ENCODE measurements around the gene SQSTM1.

SQSTM1 gene

GRCh38 chr5:179874536-179875292 lies 54.0 kb downstream of the SQSTM1 start:
- no peak for DNase-seq

- DNase-seq: no peak
These were observed 55.3 kb downstream of the SQSTM1 start for GRCh38 chr5:179875741-179876609.

GRCh38 chr5:179876610-179876952 lies 55.9 kb downstream of the SQSTM1 start:
- no peak for DNase-seq

DNA sequence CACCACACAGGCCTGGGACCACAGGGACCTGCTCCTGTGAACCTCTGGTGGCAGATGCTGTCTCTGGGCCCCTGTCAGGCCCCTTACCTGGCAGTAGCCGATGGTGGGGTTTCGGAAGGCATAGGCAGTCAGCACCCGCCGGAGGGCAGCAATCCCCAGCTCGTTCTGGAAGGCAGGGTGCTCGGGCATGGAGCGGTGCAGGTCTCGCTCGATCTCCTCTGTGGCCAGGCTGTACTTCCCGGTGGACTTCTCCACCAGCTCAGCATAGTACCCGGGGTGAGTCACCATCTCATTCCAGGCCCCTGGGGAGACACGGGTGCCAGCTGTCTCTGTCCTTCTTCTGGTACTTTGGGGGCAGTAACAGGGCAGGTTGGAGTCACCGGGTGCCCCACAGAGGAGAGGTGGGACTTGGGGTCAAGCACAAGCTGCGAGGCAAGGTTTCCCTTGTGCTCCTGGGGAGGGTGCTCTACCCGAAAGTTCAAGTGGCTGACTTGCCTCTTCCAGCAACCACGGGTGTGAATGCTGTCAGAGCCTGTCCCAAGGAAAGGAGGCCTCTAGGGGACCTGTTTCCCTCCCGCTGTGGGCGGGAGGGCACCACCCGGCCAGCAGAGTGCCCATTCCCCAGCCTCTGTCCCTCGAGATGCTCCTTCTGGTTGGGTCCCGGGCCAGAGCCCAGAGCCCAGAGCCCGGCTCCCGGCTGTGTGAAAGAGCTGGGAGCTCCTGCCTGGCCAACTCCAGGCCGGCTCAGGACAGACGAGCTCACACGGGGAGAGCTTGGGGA lies 57.7 kb downstream of the SQSTM1 start:
- DNase-seq: no peak

- no peak for DNase-seq
These were observed 58.4 kb downstream of the SQSTM1 start for GRCh38 chr5:179879003-179879689.

DNA sequence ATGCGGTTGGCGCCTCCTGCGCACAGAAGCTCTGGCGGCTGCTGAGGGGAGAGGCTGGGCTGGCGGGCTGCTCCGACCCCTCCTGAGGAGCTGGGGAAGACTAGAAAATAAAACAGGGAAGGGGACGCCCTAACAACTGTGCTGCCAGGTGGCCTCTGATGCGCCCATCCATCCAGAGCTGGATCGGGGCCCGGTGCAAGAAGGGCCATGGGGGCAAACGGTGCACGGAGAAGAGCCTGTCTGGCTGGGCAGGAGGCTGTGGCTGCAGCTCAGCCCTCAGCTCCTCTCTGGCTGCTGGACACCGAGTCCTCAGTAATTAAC lies 58.9 kb downstream of the SQSTM1 start:
- DNase-seq: no peak

GRCh38 chr5:179880066-179880650 lies 59.5 kb downstream of the SQSTM1 start:
- no peak for DNase-seq

- no peak for DNase-seq
These were observed 60.3 kb downstream of the SQSTM1 start for GRCh38 chr5:179880848-179881590.

DNA sequence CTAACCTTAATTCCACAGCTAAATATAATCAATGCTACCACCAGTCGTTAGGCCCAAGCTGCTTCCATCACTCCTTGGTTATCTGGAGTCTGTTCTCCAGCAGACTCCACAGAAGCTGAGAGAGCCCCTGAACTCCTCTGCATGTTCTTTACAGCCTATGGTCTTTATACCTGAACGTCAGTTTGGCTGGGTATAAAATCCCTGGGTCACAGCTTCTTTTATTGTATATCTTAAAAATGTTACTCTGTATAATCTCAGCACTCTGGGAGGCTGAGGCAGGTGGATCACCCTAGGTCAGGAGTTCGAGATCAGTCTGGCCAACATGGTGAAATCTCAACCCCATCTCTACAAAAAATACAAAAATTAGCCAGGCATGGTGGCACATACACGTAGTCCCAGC lies 61.6 kb downstream of the SQSTM1 start:
- DNase-seq: no peak

GRCh38 chr5:179883163-179883562 lies 62.5 kb downstream of the SQSTM1 start:
- no peak for DNase-seq

DNA sequence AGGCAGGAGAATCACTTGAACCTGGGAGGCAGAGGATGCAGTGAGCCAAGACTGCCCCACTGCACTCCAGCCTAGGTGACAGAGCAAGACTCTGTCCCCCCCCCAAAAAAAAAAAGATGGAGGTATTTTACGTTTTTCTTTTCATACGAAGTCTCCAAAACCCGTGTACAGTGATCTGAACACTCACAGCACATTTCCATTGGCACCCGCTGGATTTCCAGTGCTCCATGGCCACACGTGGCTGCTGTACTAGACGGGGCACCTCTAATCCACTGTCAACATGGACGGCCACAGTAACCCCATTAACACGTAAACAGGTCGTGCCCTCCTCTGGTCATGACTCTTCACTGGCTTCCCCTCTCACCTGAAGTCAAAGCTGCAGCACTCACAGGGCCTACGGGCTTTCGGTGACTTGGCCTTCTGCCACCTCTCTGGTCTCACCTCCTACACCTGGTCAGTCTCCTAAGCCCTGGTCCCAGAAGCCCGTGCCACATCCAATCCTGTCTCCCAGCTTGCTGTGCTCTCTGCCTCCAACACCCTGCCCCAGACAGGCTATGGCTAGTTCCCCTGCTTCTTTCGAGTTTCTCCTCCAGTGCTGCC lies 64.9 kb downstream of the SQSTM1 start:
- no peak for DNase-seq

DNA sequence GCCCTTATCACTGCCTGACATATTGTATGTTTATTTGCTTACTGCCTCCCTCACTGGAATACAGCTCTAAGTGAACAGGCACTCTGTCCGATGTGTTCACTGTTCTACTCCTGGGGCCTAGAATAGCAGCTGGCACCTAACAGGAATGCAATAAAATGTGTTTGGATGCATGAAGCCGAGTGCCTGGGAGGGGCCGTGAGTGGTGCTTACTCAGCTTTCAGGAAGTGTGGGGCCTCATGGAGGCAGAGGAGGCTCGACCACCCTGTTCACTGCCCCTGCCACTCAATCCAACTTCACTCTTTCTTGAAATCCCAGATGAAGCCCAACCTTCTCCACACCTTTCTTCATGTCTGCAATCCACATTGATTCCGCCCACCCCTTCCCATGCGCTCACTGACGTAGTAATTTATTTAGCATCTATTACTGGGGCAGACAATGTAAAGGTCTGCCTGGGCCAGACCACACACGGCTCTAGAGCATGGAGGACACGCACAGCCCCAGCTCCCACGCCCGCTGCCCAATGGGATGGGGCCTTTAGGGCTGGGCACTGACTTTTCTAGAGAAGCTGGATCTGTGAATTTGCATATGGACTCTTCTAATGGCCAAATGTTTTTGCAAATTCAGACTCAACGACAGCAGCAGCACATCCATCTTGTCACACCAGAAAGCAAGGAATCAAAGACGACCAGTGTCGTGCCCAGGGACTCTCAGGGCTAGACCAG lies 65.6 kb downstream of the SQSTM1 start:
- no peak for DNase-seq

DNA sequence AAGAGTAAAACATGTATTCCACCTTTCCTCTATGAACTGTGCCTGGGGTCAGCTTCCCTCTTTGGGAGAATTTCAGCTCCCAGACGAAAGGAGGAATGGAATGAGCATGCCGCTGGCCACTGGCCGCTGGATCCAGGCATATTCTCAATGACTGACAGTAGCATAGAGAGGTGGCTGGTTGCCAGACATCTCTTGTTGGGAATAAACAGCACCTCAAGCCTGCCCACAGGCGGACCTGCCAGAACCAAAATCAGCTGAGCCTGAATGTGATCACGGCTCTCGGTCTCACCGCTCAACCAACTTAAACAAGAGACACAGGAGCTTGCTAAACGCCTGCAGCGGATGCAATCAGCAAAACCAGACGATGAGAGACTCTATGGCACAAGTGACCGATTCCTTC lies 66.4 kb downstream of the SQSTM1 start:
- DNase-seq: no peak

Measured in NCI-H187 (cell line).